Right atrium auricular region (tissue), 2 donors: ENCODE results near the gene NOTCH2. TPM values are rescaled to one million over a fixed set of nuclear protein-coding genes. Genes with fewer than 3 reads are reported as not detected.

Experiments
- DNase-seq: peaks from one replicate; pipeline ENCODE4 v3.0.0-alpha.2; 2019; ENCODE audit warnings: low spot score
- H3K27ac ChIP-seq, 2 donors: fragments of 200-600 bp; sonication (generic); 1 replicate in 1 of 2; 2 replicates in 1 of 2; pipeline ENCODE4 v1.5.1; 2016 to 2019
- H3K27me3 ChIP-seq, 2 donors: fragments of 200-600 bp; sonication (generic); one replicate each; pipeline versions ENCODE4 v1.5.1 to v1.6.0; 2017 to 2019
- H3K36me3 ChIP-seq: fragments of 200-600 bp; sonication (generic); one replicate; pipeline ENCODE4 v1.5.1; 2016
- H3K4me1 ChIP-seq, 2 donors: fragments of 200-600 bp; sonication (generic); one replicate each; pipeline versions ENCODE4 v1.5.1 to v1.6.0; 2017 to 2019
- H3K4me3 ChIP-seq, 2 donors: fragments of 200-600 bp; sonication (generic); 1 replicate in 1 of 2; 2 replicates in 1 of 2; pipeline ENCODE4 v1.5.1; 2017 to 2019; ENCODE audit warnings: mild to moderate bottlenecking in 1 of 2, moderate library complexity in 1 of 2
- H3K9me3 ChIP-seq, 2 donors: fragments of 200-600 bp; sonication (generic); one replicate each; pipeline ENCODE4 v1.5.1; 2019
- CTCF ChIP-seq, 2 donors: fragments of 200-600 bp; sonication (generic); IDR thresholded peaks; one replicate each; pipeline ENCODE4 v1.5.1; 2019; ENCODE audit warnings: antibody characterized with exemption in 2 of 2
- total RNA-seq, 2 donors: library from RNA; depleted of rRNA; stranded (reverse); fragments of >200 nt; gene quantifications; one replicate each; pipeline ENCODE4 v1.1.0, GENCODE V29; 2016

The NOTCH2 gene
- total RNA-seq, 2 donors from 2014 or later, result 26.7 to 45.9 TPM

- H3K4me1 ChIP-seq, result no peaks in the 10 kb centered on the region
- H3K27ac ChIP-seq, result no peak overlapping the region
- no peaks in the 10 kb centered on the region for H3K36me3 ChIP-seq
- H3K9me3 ChIP-seq, result no peaks in the 10 kb centered on the region
- no peak overlapping the region for H3K4me3 ChIP-seq
- DNase-seq, result no peak
- TF ChIP-seq CTCF (IDR thresholded peaks at IDR 0.05), result peak; percentile 28 to 69
- H3K27me3 ChIP-seq, result no peaks in the 10 kb centered on the region
Measured at GRCh38 chr1:119885903-119886783, 183.3 kb downstream of the NOTCH2 start.

- no peaks in the 10 kb centered on the region for H3K27me3 ChIP-seq
- DNase-seq, result no peak
- no peak overlapping the region for H3K27ac ChIP-seq
- no peaks in the 10 kb centered on the region for H3K4me1 ChIP-seq
- TF ChIP-seq CTCF (IDR thresholded peaks at IDR 0.05), result no peak
- no peaks in the 10 kb centered on the region for H3K36me3 ChIP-seq
- H3K9me3 ChIP-seq, result no peaks in the 10 kb centered on the region
- H3K4me3 ChIP-seq, result no peak overlapping the region
Measured at GRCh38 chr1:119884711-119885110, 184.8 kb downstream of the NOTCH2 start.

- Histone ChIP-seq H3K27ac (no peak overlapping the region), H3K36me3 (no peaks in the 10 kb centered on the region), H3K4me3 (no peak overlapping the region), H3K27me3 (no peaks in the 10 kb centered on the region), H3K9me3 (no peaks in the 10 kb centered on the region), H3K4me1 (no peaks in the 10 kb centered on the region)
- no peak for TF ChIP-seq CTCF (IDR thresholded peaks at IDR 0.05)
- DNase-seq, result no peak
Measured at GRCh38 chr1:119883826-119884225, 185.6 kb downstream of the NOTCH2 start.

DNA sequence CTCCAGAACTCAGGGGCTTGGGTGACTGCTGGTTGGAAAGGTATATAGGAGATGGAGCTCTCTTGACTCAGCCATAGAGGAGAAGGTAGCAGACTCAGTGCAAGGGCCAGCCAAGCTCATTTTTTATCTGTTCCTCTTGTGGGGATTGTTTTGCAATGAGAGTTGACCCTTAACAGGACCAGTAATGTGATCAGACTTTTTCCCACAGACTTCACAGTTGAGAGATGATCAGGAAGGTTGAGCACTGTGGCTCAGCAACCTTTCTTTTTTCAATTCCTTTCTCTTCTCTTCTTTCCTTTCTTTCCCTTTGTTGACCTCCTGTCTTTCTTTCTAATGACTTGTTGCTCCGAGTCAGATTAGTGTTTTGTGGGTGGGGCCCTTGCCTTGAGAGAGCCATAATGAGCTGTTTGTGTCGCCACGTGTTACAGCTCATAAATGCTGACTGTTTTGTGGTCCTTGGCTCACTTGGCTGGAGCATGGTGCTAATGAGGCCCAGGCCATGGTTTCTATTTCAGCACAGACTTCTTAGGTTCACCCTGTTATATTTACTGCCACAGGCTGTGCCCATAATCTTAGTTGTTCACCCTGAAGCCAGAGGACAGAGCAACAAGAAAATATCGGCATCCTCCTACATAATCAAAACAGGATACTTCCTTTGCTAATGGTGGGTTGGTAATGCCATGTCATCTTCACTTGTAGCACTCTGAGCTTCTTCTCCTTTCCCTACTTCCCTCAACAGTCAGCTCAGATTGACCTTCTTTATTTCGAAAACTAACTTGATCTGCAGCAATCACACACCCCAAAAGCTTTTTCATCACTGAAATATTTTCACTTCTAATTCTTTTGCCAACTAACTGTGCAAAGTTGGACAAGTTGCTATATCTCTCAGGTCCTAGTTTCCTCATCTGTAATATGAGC lies 187.1 kb downstream of the NOTCH2 start:
- H3K9me3 ChIP-seq, result no peaks in the 10 kb centered on the region
- no peak overlapping the region for H3K27ac ChIP-seq
- no peaks in the 10 kb centered on the region for H3K4me1 ChIP-seq
- TF ChIP-seq CTCF (IDR thresholded peaks at IDR 0.05), result no peak
- H3K36me3 ChIP-seq, result no peaks in the 10 kb centered on the region
- DNase-seq, result no peak
- no peaks in the 10 kb centered on the region for H3K27me3 ChIP-seq
- H3K4me3 ChIP-seq, result no peak overlapping the region

GRCh38 chr1:119879510-119880434 lies 189.7 kb downstream of the NOTCH2 start:
- no peak for DNase-seq
- H3K27ac ChIP-seq, result no peak overlapping the region
- H3K4me1 ChIP-seq, result no peaks in the 10 kb centered on the region
- no peak overlapping the region for H3K4me3 ChIP-seq
- no peaks in the 10 kb centered on the region for H3K36me3 ChIP-seq
- TF ChIP-seq CTCF (IDR thresholded peaks at IDR 0.05), result no peak
- H3K9me3 ChIP-seq, result no peaks in the 10 kb centered on the region
- no peaks in the 10 kb centered on the region for H3K27me3 ChIP-seq
